OCI-LY3 (cell line): ENCODE data around the gene FGD4.

Experiments used
- EZH2phosphoT487 ChIP-seq: fragments of 200-600 bp; shearing (Covaris generic); IDR thresholded peaks from 2 replicates; pipeline ENCODE4 v1.6.1; 2018; ENCODE audit warnings: antibody characterized with exemption, mixed run types, low read depth
- TF ChIP-seq, protein P1 (sequence below): fragments of 200-600, 300-600 bp; sonication (generic); IDR thresholded peaks from 2 replicates; pipeline ENCODE4 v1.5.1; 2014; ENCODE audit warnings: antibody characterized with exemption, low read length, low read depth

DNA sequence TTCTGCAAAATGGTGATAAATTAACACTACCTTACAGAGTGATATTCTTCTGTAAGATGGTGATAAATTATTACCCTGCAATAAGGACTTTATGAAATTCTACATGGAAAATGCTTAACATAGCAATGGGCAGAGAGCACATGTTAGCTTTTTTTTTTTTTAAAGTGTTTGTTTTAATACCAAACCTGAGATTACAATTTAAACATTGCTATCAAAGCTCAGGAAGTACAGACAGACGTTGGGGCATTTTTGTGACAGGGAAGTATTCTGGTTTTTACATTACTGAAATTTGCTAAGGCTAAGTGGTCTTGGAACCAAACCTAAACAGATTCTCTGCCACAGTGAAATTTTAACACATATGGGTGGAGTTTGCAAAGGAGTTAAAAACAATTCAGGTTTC, 133.1 kb downstream of the FGD4 start:
- TF ChIP-seq, protein P1, sequence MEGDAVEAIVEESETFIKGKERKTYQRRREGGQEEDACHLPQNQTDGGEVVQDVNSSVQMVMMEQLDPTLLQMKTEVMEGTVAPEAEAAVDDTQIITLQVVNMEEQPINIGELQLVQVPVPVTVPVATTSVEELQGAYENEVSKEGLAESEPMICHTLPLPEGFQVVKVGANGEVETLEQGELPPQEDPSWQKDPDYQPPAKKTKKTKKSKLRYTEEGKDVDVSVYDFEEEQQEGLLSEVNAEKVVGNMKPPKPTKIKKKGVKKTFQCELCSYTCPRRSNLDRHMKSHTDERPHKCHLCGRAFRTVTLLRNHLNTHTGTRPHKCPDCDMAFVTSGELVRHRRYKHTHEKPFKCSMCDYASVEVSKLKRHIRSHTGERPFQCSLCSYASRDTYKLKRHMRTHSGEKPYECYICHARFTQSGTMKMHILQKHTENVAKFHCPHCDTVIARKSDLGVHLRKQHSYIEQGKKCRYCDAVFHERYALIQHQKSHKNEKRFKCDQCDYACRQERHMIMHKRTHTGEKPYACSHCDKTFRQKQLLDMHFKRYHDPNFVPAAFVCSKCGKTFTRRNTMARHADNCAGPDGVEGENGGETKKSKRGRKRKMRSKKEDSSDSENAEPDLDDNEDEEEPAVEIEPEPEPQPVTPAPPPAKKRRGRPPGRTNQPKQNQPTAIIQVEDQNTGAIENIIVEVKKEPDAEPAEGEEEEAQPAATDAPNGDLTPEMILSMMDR: no peak
- no peak for TF ChIP-seq EZH2phosphoT487
